Measurements from ENCODE around the gene ZC3H12D.

- TF ChIP-seq, protein P1, sequence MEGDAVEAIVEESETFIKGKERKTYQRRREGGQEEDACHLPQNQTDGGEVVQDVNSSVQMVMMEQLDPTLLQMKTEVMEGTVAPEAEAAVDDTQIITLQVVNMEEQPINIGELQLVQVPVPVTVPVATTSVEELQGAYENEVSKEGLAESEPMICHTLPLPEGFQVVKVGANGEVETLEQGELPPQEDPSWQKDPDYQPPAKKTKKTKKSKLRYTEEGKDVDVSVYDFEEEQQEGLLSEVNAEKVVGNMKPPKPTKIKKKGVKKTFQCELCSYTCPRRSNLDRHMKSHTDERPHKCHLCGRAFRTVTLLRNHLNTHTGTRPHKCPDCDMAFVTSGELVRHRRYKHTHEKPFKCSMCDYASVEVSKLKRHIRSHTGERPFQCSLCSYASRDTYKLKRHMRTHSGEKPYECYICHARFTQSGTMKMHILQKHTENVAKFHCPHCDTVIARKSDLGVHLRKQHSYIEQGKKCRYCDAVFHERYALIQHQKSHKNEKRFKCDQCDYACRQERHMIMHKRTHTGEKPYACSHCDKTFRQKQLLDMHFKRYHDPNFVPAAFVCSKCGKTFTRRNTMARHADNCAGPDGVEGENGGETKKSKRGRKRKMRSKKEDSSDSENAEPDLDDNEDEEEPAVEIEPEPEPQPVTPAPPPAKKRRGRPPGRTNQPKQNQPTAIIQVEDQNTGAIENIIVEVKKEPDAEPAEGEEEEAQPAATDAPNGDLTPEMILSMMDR (IDR thresholded peaks at IDR 0.05; ENCODE audit: low read length) = no peak
- no peak for TF ChIP-seq EZH2 (IDR thresholded peaks at IDR 0.05; ENCODE audit: borderline replicate concordance, low read length)
Observed at GRCh38 chr6:149451376-149452036, 33.3 kb downstream of the ZC3H12D start.

All from OCI-LY1 (cell line).